BLaER1 (cell line): ENCODE data around the gene FN3KRP.
A peak's percentile ranks its signal among the peaks of the same experiment; 100 is the strongest.

ENCODE experiments used
- H3K27ac ChIP-seq: shearing (Covaris generic); formaldehyde crosslinking; 2 replicates; pipeline ENCODE4 v1.8.1; 2022
- H3K27me3 ChIP-seq: shearing (Covaris generic); formaldehyde crosslinking; 2 replicates; pipeline ENCODE4 v1.8.1; 2022
- H3K36me3 ChIP-seq: shearing (Covaris generic); formaldehyde crosslinking; 2 replicates; pipeline ENCODE4 v1.8.1; 2022
- H3K4me1 ChIP-seq: shearing (Covaris generic); formaldehyde crosslinking; 2 replicates; pipeline ENCODE4 v1.8.1; 2022
- H3K4me2 ChIP-seq: shearing (Covaris generic); formaldehyde crosslinking; 2 replicates; pipeline ENCODE4 v1.8.1; 2022
- H3K4me3 ChIP-seq: shearing (Covaris generic); formaldehyde crosslinking; 2 replicates; pipeline ENCODE4 v1.8.1; 2022
- H3K9ac ChIP-seq: shearing (Covaris generic); formaldehyde crosslinking; 2 replicates; pipeline ENCODE4 v1.8.1; 2022
- H3K9me3 ChIP-seq: shearing (Covaris generic); formaldehyde crosslinking; 2 replicates; pipeline ENCODE4 v1.8.1; 2022
- H4K20me1 ChIP-seq: shearing (Covaris generic); formaldehyde crosslinking; 2 replicates; pipeline ENCODE4 v1.8.1; 2022
- Cebpa-rat ChIP-seq: shearing (Covaris generic); IDR thresholded peaks from 2 replicates; pipeline ENCODE4 v1.8.1; 2022

The FN3KRP gene

GRCh38 chr17:82720204-82720603 is 3.7 kb downstream of the FN3KRP start:
- Histone ChIP-seq H3K4me1 (peaks cover 39% of the 10 kb centered on the region), H3K27ac (no peak overlapping the region), H4K20me1 (peaks cover 28% of the 10 kb centered on the region), H3K9ac (no peak overlapping the region), H3K9me3 (no peaks in the 10 kb centered on the region), H3K4me3 (no peak overlapping the region), H3K27me3 (no peaks in the 10 kb centered on the region), H3K36me3 (peaks cover 59% of the 10 kb centered on the region), H3K4me2 (no peak overlapping the region)
- TF ChIP-seq Cebpa-rat, result no peak

- peaks cover 82% of the 10 kb centered on the region for H3K36me3 ChIP-seq
- H3K4me2 ChIP-seq, result peak overlapping the region; percentile 55
- peak overlapping the region; percentile 57; the same call in 1 of the 2 replicates for H3K9ac ChIP-seq
- H4K20me1 ChIP-seq, result peaks cover 20% of the 10 kb centered on the region
- no peak for TF ChIP-seq Cebpa-rat
- peak overlapping the region; percentile 55; the same call in 1 of the 2 replicates for H3K27ac ChIP-seq
- H3K9me3 ChIP-seq, result no peaks in the 10 kb centered on the region
- peaks cover 28% of the 10 kb centered on the region for H3K4me1 ChIP-seq
- no peaks in the 10 kb centered on the region for H3K27me3 ChIP-seq
- H3K4me3 ChIP-seq, result no peak overlapping the region
These were observed 6.0 kb downstream of the FN3KRP start for GRCh38 chr17:82722341-82723013.

DNA sequence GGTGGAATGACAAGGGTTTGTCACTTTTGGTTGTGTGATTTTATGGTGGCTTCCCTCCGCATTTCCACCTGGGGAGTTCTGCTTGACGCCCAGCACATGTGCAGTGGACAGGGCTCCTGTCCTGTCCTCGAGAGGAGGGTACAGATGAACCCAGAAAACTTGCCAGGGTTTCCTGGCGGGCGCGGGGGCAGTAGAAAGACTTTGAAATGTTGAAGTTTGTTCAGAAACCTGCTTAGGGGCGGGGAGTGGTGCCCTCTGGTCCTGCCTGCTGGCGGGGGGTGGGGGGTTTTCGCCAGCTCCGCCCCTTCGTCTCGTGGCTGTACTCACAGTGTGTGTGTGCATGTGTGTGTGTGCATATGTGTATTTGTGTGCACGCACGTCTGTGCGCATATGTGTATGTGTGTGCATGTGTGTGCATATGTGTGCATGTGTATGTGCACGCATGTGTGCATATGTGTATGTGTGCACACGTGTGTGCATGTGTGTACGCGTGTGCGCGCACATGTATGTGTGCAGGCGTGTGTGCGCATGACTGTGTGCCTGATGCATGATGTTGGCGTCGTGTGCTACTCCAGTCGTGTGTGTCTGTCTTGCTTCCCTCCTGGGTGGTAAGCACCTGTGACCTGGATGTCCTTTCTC is 6.8 kb downstream of the FN3KRP start:
- Histone ChIP-seq H3K27ac (no peak overlapping the region), H3K4me1 (peaks cover 20% of the 10 kb centered on the region), H3K36me3 (peaks cover 88% of the 10 kb centered on the region), H3K4me3 (no peak overlapping the region), H3K27me3 (no peaks in the 10 kb centered on the region), H3K9me3 (no peaks in the 10 kb centered on the region), H3K9ac (no peak overlapping the region), H3K4me2 (no peak overlapping the region), H4K20me1 (peaks cover 12% of the 10 kb centered on the region)
- no peak for TF ChIP-seq Cebpa-rat

DNA sequence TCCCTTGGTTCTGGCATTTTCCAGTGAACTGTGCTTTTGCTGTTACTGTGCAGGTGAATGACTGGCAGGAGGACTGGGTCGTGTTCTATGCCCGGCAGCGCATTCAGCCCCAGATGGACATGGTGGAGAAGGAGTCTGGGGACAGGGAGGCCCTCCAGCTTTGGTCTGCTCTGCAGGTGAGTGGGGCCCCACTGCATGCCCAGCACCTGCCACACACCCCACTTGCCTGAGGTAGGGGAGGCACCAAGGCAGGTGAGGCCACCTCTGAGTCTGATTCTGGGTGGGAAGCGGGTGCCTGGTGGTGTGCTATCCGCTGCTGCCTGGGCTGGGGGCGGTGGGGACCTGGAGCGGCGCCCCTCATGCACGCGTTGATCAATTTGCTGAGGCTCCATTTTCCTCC is 9.9 kb downstream of the FN3KRP start:
- Histone ChIP-seq H3K36me3 (peaks cover 88% of the 10 kb centered on the region), H3K4me2 (no peak overlapping the region), H3K27me3 (no peaks in the 10 kb centered on the region), H3K4me3 (no peak overlapping the region), H3K9me3 (no peaks in the 10 kb centered on the region), H3K27ac (no peak overlapping the region), H4K20me1 (peaks cover 10% of the 10 kb centered on the region; the same call in 1 of the 2 replicates), H3K9ac (no peak overlapping the region), H3K4me1 (peaks cover 15% of the 10 kb centered on the region)
- TF ChIP-seq Cebpa-rat, result no peak

- Histone ChIP-seq H3K27me3 (peaks cover 6% of the 10 kb centered on the region), H3K4me2 (no peak overlapping the region), H3K27ac (no peak overlapping the region), H3K4me3 (no peak overlapping the region), H4K20me1 (no peaks in the 10 kb centered on the region), H3K9ac (no peak overlapping the region), H3K9me3 (peaks cover 29% of the 10 kb centered on the region), H3K4me1 (no peaks in the 10 kb centered on the region), H3K36me3 (peaks cover 96% of the 10 kb centered on the region)
- TF ChIP-seq Cebpa-rat, result no peak
These were observed 13.2 kb downstream of the FN3KRP start for GRCh38 chr17:82729479-82730260.

DNA sequence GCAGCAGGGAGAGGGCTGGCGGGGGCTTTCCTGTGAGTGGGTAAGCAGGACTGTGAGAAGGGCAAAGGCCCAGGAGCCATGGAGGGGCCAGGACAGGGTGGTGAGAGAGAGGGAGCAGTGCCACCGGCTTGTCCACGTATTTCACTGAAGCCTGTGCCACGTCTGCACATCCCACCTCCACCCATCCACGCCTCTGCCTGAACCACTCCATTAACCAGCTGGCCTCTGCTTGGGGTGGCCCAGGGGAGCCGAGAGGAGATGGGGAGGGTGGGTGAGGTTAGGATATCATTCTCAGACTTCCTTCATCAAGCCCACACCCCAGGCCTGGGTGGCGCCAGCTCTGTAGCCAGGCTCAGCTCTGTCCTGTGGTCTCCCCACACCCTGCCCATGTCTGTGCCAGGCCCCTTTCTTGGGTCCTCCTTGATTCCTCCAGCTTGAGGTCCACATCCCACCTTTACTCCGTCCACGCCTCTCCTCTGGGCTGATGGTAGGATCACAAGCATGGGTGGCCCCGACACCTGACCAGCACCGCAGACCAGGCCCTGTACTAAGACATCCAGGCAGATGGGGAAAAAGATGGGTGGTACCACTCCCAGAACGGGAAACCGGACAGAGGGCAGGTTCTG is 15.7 kb downstream of the FN3KRP start:
- Histone ChIP-seq H3K27ac (no peak overlapping the region), H3K27me3 (peaks cover 29% of the 10 kb centered on the region), H3K4me1 (no peaks in the 10 kb centered on the region)

DNA sequence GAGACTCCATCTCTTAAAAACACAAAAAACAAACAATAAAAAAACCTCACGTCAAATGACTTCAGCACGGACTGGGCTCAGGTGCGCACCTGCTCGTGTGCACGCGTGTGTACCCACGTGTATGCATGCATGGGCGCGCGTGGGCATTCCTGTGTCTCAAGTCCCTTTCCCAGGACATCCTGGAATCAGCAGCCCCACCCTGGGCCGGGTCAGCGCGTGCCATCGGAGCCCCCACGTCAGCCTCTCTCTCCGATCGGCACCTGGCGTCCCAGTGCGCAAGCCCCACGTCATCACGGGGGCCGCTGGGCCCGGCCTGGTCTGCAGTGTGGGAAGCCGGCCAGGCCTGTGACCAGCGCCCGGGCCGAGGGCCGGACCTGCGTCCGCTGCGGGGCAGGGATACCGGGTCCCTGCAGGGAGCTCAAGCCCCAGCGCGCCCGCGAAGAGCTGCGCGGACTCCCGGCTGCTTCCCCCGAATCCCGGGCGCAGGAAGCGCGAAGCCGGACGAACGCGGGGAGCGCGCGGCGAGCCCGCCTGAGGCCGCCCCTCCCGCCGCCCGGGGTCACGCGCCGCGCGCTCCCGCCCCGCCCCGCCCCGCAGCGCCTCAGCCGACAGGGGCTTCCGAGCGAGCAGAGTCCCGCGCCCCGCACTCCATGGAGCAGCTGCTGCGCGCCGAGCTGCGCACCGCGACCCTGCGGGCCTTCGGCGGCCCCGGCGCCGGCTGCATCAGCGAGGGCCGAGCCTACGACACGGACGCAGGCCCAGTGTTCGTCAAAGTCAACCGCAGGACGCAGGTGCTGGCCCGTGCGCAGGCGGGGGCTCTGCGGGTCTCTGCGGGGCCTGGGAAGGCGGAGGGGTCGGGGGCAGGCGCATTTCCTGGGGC is 18.7 kb downstream of the FN3KRP start, which contains the start of gene FN3K:
FN3K (plus strand) TSS at position 629 of the 880 bp plus-strand sequence; CDS start at position 651, 22 bp downstream.
- TF ChIP-seq Cebpa-rat, result no peak
- Histone ChIP-seq H3K27ac (no peak within 1 kb of the TSS), H3K9ac (no peak within 1 kb of the TSS), H3K4me1 (no peaks in the 10 kb centered on the region), H3K36me3 (peaks cover 54% of the 10 kb centered on the region), H3K4me2 (no peak within 1 kb of the TSS), H3K4me3 (no peak within 1 kb of the TSS), H3K27me3 (peaks cover 29% of the 10 kb centered on the region), H4K20me1 (no peaks in the 10 kb centered on the region), H3K9me3 (peaks cover 38% of the 10 kb centered on the region)

More for the DNA sequence above, 15.7 kb downstream of the FN3KRP start:
- Histone ChIP-seq H3K9me3 (peaks cover 29% of the 10 kb centered on the region), H4K20me1 (no peaks in the 10 kb centered on the region), H3K9ac (no peak overlapping the region), H3K4me2 (no peak overlapping the region), H3K36me3 (peaks cover 72% of the 10 kb centered on the region), H3K4me3 (no peak overlapping the region)
- TF ChIP-seq Cebpa-rat, result no peak

DNA sequence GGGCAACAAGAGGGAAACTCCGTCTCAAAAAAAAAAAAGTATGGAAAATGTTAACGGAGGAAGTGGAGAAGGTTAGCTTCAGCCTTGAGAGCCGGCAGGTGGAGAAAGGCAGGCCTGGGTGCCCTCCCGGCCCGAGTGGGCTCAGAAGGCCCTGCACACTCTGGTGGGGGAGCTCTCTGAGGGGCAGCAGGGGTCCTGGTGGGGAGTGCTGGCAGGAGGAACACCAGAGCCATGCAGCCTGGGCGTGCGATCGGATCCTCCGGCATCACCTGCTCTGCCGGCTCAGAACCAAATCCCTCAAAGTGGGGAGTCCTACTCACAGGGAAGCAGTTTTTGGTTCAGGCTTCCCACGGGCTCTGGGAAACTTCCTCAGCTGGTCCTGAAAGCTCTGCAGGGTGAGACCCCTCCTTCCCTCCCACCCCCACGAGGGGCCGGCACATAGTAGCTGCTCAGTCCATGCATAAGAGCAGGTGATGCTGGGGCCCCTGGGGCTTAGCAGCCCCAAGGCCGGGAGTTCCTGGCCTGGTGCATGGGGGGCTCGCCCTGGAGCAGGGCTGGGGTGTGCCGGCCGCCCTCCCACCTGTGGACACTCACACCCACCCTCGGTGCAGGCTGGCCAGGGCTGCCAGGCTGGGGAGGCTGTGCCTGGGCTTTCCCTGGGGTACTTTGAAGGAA is 20.1 kb downstream of the FN3KRP start:
- TF ChIP-seq Cebpa-rat, result no peak
- Histone ChIP-seq H3K4me2 (no peak overlapping the region), H3K9ac (no peak overlapping the region), H3K4me3 (no peak overlapping the region), H3K36me3 (peaks cover 54% of the 10 kb centered on the region), H4K20me1 (no peaks in the 10 kb centered on the region), H3K27ac (no peak overlapping the region), H3K9me3 (peaks cover 52% of the 10 kb centered on the region), H3K27me3 (peaks cover 29% of the 10 kb centered on the region), H3K4me1 (no peaks in the 10 kb centered on the region)
